Central memory CD8-positive, alpha-beta T cell (primary cell): Measurements from ENCODE around the gene NLRP12.
"Not testable (repeated sequence)": the region's sequence is repeated elsewhere in the genome, so short reads cannot be mapped to it uniquely, and the experiment has no call there.

Experiments
- ATAC-seq: fragments of 150-1000 bp; cut with Tn5 transposase; replicated peaks from 2 replicates; pipeline ENCODE4 v1.10.0; 2022; ENCODE audit warnings: mild to moderate bottlenecking, moderate FRiP score, moderate number of reproducible peaks; ENCODE audit not compliant: poor library complexity, severe bottlenecking; ENCODE audit errors: extremely low read depth
- DNase-seq, 2 donors: peaks; one replicate each; pipeline ENCODE4 v3.0.0; 2021; ENCODE audit warnings: low spot score in 2 of 2
- H3K27ac Mint-ChIP-seq: one replicate; pipeline ENCODE4 v1.8.0; 2022; ENCODE audit warnings: low read depth, mild to moderate bottlenecking, moderate library complexity, mixed read lengths
- H3K27me3 Mint-ChIP-seq: one replicate; pipeline ENCODE4 v1.8.0; 2022; ENCODE audit warnings: mixed read lengths
- H3K36me3 Mint-ChIP-seq: one replicate; pipeline ENCODE4 v1.8.0; 2022; ENCODE audit warnings: mild to moderate bottlenecking, moderate library complexity, mixed read lengths; ENCODE audit not compliant: insufficient read depth
- H3K4me1 Mint-ChIP-seq: one replicate; pipeline ENCODE4 v1.8.0; 2022; ENCODE audit warnings: mixed read lengths
- H3K4me3 Mint-ChIP-seq: one replicate; pipeline ENCODE4 v1.8.0; 2022; ENCODE audit warnings: mild to moderate bottlenecking, moderate library complexity, mixed read lengths
- H3K9me3 Mint-ChIP-seq: one replicate; pipeline ENCODE4 v1.8.0; 2022; ENCODE audit warnings: mixed read lengths

The NLRP12 gene, protein sequence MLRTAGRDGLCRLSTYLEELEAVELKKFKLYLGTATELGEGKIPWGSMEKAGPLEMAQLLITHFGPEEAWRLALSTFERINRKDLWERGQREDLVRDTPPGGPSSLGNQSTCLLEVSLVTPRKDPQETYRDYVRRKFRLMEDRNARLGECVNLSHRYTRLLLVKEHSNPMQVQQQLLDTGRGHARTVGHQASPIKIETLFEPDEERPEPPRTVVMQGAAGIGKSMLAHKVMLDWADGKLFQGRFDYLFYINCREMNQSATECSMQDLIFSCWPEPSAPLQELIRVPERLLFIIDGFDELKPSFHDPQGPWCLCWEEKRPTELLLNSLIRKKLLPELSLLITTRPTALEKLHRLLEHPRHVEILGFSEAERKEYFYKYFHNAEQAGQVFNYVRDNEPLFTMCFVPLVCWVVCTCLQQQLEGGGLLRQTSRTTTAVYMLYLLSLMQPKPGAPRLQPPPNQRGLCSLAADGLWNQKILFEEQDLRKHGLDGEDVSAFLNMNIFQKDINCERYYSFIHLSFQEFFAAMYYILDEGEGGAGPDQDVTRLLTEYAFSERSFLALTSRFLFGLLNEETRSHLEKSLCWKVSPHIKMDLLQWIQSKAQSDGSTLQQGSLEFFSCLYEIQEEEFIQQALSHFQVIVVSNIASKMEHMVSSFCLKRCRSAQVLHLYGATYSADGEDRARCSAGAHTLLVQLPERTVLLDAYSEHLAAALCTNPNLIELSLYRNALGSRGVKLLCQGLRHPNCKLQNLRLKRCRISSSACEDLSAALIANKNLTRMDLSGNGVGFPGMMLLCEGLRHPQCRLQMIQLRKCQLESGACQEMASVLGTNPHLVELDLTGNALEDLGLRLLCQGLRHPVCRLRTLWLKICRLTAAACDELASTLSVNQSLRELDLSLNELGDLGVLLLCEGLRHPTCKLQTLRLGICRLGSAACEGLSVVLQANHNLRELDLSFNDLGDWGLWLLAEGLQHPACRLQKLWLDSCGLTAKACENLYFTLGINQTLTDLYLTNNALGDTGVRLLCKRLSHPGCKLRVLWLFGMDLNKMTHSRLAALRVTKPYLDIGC

DNA sequence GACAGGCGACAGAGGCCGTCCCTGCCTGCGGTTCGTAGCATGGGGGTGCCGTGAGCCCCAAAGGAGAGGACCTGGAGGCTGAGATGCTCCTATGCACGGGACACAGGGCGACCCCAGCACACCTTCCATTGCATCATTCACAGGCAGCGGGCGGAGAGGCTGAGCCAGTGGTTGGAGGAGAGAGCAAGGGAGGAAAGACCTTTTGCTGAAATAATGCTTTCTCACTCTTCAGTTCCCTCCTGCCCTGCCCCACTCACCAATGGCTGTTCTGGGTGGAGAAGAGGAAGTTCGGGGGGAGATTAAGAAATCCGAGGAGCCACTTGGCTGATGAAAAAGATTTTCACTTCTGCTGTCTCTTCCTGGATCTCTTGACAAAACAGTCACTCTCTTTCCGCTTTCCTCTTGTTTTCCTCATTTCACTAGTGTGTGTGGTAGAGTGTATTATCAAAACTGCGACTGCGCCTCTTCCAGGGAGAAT is at the start of gene NLRP12:
Gene NLRP12 (minus strand): TSS at position 181 of the 478 bp plus-strand sequence. CDS start 140 bp downstream, at position 41.
- Mint-ChIP-seq H3K27me3 (peaks cover 32% of the 10 kb centered on the region), H3K36me3 (no peaks in the 10 kb centered on the region), H3K4me1 (no peaks in the 10 kb centered on the region), H3K9me3 (no peaks in the 10 kb centered on the region), H3K27ac (no peak within 1 kb of the TSS), H3K4me3 (no peak within 1 kb of the TSS)
- DNase-seq (no peak), ATAC-seq (no peak)

DNA sequence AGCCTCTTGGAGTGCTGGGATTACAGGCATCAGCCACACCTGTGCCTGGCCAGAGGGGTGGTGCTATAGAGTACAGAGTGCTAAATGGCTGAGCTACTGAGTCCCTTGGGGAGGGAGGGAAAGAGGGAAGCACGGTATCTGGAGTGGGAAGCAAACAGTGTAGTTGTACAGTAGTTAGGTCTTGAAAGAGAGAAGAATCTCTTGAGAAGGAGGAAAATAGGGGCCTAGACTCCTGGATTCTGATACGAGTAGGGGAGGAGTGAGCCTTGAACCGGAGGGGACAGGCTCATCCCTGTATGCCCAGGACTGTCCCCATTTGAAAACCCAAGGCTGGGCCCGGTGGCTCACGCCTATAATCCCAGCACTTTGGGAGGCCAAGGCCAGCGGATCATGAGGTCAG is 48.6 kb upstream of the NLRP12 start:
- peaks cover 10% of the 10 kb centered on the region for H3K9me3 Mint-ChIP-seq
- H3K27ac Mint-ChIP-seq = peak overlapping the region; percentile 91
- peaks cover 92% of the 10 kb centered on the region for H3K36me3 Mint-ChIP-seq
- no peak for ATAC-seq
- H3K27me3 Mint-ChIP-seq = no peaks in the 10 kb centered on the region
- H3K4me3 Mint-ChIP-seq = peak overlapping the region; percentile 60
- peak in 1 of 2 donors; percentile 18 for DNase-seq
- peaks cover 62% of the 10 kb centered on the region for H3K4me1 Mint-ChIP-seq

DNA sequence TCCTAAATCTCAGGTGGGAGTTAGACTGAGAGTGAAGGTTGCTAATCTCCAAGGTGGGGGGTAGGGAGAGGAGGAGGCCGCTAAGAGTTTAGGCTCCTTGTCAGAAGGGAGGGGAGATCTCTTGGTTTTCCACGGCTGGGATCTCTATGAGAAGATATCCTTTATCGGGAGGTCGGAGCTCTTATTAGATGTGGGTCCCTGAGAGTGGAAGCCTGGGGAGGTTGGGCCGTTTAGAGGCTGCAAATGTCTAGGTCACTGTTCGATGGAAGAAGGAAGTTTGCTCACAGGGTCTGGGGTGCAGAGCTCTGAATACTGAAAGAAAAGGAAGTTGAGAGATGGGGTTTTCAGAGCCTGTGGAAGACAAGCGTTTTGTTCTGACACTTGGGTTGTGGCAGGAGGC is 47.3 kb upstream of the NLRP12 start:
- peak in 1 of 2 donors; percentile 11 for DNase-seq
- H3K9me3 Mint-ChIP-seq = peaks cover 10% of the 10 kb centered on the region
- no peak for ATAC-seq
- H3K27me3 Mint-ChIP-seq = no peaks in the 10 kb centered on the region
- H3K4me1 Mint-ChIP-seq = peaks cover 62% of the 10 kb centered on the region
- peaks cover 89% of the 10 kb centered on the region for H3K36me3 Mint-ChIP-seq
- peak overlapping the region; percentile 100 for H3K27ac Mint-ChIP-seq
- peak overlapping the region; percentile 66 for H3K4me3 Mint-ChIP-seq

DNA sequence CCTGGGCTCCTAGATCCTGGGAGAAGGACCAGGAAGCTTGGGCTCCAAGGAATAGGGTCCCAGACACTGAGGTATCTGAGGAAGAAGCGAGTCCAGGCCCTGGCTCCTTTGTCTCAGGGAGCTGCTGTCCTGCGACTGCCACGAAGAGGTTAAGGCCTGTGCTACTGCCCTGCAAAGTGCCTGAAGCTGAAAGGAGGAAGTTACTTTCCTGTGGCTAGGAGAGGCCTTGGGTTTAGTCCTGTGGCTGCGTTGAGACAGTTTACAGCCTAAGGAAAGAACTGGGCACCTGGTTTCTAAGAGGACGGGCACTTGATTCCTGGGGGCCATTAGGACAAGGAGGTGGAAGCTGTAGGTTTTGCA is 46.4 kb upstream of the NLRP12 start:
- Mint-ChIP-seq H3K36me3 (peaks cover 83% of the 10 kb centered on the region), H3K27me3 (no peaks in the 10 kb centered on the region)
- DNase-seq = peak in 1 of 2 donors; percentile 21

DNA sequence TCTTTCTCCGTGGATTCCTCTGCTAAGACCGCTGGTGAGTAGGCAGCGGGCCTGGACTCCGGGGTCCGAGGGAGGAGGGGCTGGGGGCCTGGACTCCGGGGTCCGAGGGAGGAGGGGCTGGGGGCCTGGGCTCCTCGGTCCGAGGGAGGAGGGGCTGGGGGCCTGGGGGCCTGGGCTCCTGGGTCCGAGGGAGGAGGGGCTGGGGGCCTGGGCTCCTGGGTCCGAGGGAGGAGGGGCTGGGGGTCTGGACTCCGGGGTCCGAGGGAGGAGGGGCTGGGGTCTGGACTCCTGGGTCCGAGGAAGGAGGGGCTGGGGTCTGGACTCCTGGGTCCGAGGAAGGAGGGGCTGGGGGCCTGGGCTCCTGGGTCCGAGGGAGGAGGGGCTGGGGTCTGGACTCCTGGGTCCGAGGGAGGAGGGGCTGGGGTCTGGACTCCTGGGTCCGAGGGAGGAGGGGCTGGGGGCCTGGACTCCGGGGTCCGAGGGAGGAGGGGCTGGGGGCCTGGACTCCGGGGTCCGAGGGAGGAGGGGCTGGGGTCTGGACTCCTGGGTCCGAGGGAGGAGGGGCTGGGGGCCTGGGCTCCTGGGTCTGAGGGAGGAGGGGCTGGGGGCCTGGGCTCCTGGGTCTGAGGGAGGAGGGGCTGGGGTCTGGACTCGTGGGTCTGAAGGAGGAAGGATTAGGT is 45.8 kb upstream of the NLRP12 start:
- not testable (repeated sequence) for DNase-seq, H3K27me3 Mint-ChIP-seq, ATAC-seq
- H3K27ac Mint-ChIP-seq = peak overlapping the region; percentile 100
- peaks cover 71% of the 10 kb centered on the region for H3K4me1 Mint-ChIP-seq
- peaks cover 10% of the 10 kb centered on the region for H3K9me3 Mint-ChIP-seq
- H3K4me3 Mint-ChIP-seq = peak overlapping the region; percentile 94
- H3K36me3 Mint-ChIP-seq = peaks cover 78% of the 10 kb centered on the region

More for the DNA sequence above, 46.4 kb upstream of the NLRP12 start:
- peaks cover 10% of the 10 kb centered on the region for H3K9me3 Mint-ChIP-seq
- H3K4me3 Mint-ChIP-seq = peak overlapping the region; percentile 66
- peaks cover 72% of the 10 kb centered on the region for H3K4me1 Mint-ChIP-seq
- no peak for ATAC-seq
- peak overlapping the region; percentile 100 for H3K27ac Mint-ChIP-seq

DNA sequence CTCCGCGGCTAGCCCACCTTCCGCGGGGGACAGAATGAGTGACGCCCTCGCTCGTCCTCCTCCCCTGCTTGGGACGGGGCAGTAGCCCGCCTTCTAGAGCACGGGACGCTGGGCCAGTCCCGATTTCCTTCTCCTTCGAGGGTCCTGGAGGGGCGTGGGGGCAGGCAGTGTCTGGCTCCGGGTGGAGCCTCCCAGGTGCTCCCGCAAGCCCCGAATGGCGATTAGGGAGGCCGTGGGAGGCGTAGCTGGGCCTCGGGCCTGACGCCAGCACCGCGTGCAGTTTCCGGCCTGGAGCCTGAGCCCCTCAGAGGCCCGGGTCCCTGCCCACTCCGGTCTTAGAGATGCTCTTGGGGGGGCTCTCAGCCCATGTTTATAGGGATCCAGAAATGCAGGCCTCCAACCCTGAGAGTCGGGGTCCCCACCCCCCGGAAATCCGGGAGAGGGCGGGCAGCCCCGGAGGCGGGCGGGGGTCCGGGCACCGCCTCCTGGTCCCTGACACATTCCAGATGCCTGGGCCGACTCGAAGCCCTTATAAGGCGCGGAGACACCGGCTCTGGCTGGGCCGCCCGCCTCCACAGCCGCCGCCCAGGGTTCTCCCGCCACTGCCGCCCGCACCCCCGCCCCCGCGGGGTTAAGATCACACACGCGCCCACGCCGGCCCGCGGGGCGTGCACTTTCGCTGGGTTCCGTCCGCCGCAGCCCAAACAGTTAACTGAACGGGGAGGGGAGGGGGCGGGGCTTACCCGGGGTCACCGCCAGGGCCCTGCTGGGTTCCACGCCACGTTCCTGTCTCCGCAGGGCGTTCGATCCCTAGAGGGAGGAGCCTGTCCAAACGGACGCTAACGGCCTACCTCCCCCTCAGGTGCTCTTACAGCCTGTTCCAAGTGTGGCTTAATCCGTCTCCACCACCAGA is 45.0 kb upstream of the NLRP12 start:
- peaks cover 70% of the 10 kb centered on the region for H3K36me3 Mint-ChIP-seq
- peak overlapping the region; percentile 94 for H3K4me3 Mint-ChIP-seq
- H3K4me1 Mint-ChIP-seq = peaks cover 63% of the 10 kb centered on the region

DNA sequence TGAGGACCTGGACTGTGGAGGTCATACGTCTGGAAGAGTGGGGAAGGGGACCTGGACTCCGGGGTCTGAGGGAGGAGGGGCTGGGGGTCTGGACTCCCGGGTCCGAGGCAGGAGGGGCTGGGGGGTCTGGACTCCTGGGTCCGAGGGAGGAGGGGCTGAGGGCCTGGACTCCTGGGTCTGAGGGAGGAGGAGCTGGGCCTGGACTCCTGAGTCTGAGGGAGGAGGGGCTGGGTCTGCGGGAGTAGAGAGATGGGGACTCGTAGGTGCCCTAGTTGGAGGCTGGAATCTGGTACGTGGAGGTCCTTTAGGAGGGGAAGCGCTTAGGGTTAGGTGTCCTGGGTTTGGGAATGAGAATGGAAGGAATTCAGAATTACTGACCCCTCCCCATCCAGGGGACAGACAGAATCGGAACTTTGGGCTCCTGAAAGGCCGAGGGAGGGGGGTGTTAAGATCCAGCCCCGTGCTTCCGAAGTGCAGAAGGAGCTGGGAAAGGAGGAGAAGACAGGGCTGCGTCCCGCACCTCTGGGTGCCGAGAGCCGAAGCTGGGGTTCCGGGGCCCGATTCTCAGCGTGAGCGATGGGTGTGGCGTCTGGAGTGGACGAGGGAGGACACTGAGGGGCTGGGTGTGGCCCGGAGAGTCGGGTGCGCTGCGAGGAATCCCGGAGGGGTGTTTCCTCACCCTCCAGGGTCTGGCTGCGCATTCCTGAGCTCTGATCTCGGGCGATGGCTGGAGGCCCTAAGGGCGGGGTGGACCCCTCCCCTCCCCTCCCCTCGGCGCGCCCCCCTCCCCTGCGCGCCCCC is 44.2 kb upstream of the NLRP12 start:
- no peak for ATAC-seq
- Mint-ChIP-seq H3K36me3 (peaks cover 61% of the 10 kb centered on the region), H3K27me3 (no peaks in the 10 kb centered on the region), H3K4me3 (peak overlapping the region; percentile 94), H3K27ac (peak overlapping the region; percentile 100), H3K4me1 (peaks cover 54% of the 10 kb centered on the region), H3K9me3 (no peaks in the 10 kb centered on the region)
- peak in 1 of 2 donors; percentile 55 for DNase-seq

More for the DNA sequence above, 45.0 kb upstream of the NLRP12 start:
- H3K27me3 Mint-ChIP-seq = no peaks in the 10 kb centered on the region
- H3K27ac Mint-ChIP-seq = peak overlapping the region; percentile 100
- DNase-seq (peak; percentile 89 to 92), ATAC-seq (peak; percentile 39)
- H3K9me3 Mint-ChIP-seq = peaks cover 4% of the 10 kb centered on the region

DNA sequence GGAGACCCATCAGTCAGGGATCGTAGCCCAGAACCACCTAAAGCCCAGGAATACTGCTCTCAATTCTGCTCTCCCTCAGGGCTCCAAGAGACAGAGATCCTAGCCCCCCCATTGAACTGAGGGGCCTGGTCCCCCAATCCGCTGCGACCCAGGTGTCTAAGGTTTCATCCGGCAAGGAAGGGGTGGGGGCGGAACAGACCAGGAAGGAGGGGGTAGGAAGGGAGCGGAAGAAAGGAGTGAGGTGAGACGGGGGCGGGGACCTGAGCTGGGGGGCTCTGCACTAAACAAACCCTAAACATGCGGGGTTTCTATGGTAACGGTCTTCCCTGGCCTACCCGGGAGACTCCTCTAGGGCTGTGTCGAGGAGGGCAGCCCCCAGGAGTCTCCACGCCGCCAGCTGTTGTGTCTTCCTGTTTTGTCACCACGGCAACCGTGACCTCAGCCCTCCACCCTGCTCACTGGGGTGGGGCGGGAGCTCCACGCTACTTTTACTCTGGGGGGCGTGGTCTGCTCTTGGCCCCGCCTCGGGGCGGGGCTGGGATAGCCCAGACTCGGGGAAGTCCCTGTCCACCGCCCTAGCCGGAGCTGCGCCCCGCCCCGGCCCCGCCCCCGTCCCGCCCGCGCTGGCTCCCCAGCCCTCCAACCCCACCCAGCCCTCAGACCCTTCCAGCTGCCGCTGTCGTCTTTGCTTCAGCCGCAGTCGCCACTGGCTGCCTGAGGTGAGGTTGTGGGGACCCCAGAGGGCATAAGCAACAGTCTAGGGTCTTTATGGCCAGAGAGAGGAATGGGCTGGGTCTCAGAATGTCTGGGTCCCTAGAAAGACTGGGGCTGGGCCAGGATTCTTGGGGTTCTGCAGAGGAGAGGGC is 43.3 kb upstream of the NLRP12 start, which contains the start of gene MYADM:
Gene MYADM (plus strand): TSS at position 659 of the 866 bp plus-strand sequence. CDS start 5,647 bp downstream, outside the sequence.
- peaks cover 47% of the 10 kb centered on the region for H3K4me1 Mint-ChIP-seq
- H3K27me3 Mint-ChIP-seq = no peaks in the 10 kb centered on the region
- ATAC-seq = peak; percentile 71
- peaks cover 53% of the 10 kb centered on the region for H3K36me3 Mint-ChIP-seq
- no peaks in the 10 kb centered on the region for H3K9me3 Mint-ChIP-seq
- H3K4me3 Mint-ChIP-seq = peak within 1 kb of the TSS; percentile 94
- DNase-seq = peak; percentile 99 to 100
- H3K27ac Mint-ChIP-seq = peak within 1 kb of the TSS; percentile 100

DNA sequence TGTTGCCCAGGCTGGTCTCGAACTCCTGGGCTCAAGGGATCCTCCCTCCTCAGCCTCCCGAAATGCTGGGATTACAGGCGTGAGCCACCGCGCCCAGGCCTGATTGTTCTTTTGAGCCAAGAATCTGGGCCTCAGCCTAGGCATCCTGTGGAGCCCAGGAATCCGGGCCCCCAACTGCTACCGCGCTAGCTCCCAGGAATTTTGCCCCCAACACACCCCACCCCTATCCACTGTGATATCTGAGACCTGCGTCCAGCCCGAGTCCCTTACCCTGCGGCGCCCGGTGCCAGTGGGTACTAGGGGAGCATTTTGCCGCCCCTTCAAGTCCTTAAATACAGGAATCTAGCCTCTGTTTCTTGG is 42.7 kb upstream of the NLRP12 start:
- no peak for DNase-seq
- Mint-ChIP-seq H3K27ac (peak overlapping the region; percentile 100), H3K9me3 (no peaks in the 10 kb centered on the region), H3K36me3 (peaks cover 48% of the 10 kb centered on the region), H3K4me1 (peaks cover 45% of the 10 kb centered on the region), H3K4me3 (peak overlapping the region; percentile 94), H3K27me3 (no peaks in the 10 kb centered on the region)
- no peak for ATAC-seq
